WERI-Rb-1 (cell line): ENCODE data around the gene TMEM237.
A peak's percentile ranks its signal among the peaks of the same experiment; 100 is the strongest.

ENCODE experiments used
- DNase-seq: peaks from one replicate; pipeline ENCODE4 v3.0.0-alpha.2; 2020
- H3K27ac ChIP-seq: fragments of 250-450 bp; sonication (Bioruptor Pico); 2 replicates; pipeline ENCODE4 v1.5.1; 2020; ENCODE audit warnings: mild to moderate bottlenecking, moderate library complexity
- H3K27me3 ChIP-seq: fragments of 250-450 bp; sonication (Bioruptor Pico); 2 replicates; pipeline ENCODE4 v1.5.1; 2021; ENCODE audit warnings: mild to moderate bottlenecking, low read depth, moderate library complexity; ENCODE audit not compliant: insufficient read depth, severe bottlenecking
- H3K36me3 ChIP-seq: fragments of 250-450 bp; sonication (Bioruptor Pico); 2 replicates; pipeline ENCODE4 v1.5.1; 2020; ENCODE audit warnings: mild to moderate bottlenecking, moderate library complexity
- H3K4me3 ChIP-seq: 2 replicates; pipeline ENCODE4 v1.5.1; 2011; ENCODE audit warnings: low read depth, mild to moderate bottlenecking, control low read depth, low read length
- H3K9me3 ChIP-seq: fragments of 250-450 bp; sonication (Bioruptor Pico); 2 replicates; pipeline ENCODE4 v1.5.1; 2021; ENCODE audit warnings: mild to moderate bottlenecking, moderate library complexity; ENCODE audit not compliant: severe bottlenecking
- CTCF ChIP-seq: IDR thresholded peaks from 2 replicates; pipeline ENCODE4 v1.5.1; 2011; ENCODE audit warnings: low read depth, mild to moderate bottlenecking, control low read depth, inconsistent platforms, low read length

Gene TMEM237

DNA sequence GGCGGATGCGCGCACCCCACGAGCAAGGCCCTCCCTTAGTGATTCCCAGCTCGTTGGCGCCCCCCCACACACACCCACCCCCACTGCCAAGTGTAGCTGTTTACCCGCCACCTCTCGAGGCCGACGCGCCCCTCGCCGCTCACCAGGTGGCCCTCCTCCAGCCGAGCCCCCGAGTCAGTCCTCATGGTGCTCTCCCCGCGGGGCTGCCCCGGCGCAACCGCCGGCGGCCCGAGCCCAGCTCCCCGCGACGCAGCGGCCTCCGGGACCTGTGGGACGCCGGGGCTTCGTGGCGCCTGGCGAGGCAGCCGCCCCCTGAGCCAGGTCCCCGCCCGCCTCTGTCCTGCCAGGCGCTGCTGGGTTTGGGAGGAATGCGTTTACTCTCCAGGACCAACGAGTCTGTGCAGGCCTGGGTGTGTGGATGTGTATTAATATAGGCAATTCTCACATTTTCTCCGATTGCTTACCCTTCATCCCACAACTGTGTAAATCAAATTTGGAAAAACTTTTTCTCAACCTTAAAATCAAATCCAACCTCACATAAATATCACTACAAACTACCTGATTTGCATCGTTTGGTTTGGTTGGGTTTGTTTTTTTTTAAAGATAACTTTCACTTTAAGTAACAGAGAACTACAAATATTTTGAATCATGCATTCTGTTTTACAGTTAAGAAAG, at the start of gene TMEM237:
TMEM237 (minus strand) TSS at position 288 of the 675 bp plus-strand sequence; CDS start at position 185, 103 bp downstream.
- no peak for TF ChIP-seq CTCF
- peak; percentile 65 for DNase-seq
- Histone ChIP-seq H3K27ac (peak within 1 kb of the TSS; percentile 89), H3K27me3 (no peaks in the 10 kb centered on the region), H3K36me3 (peaks cover 15% of the 10 kb centered on the region), H3K4me3 (peak within 1 kb of the TSS; percentile 99), H3K9me3 (no peaks in the 10 kb centered on the region)

GRCh38 chr2:201685156-201685555, 41.9 kb upstream of the TMEM237 start:
- no peaks in the 10 kb centered on the region for H3K27me3 ChIP-seq
- H3K4me3 ChIP-seq, result no peak overlapping the region
- H3K9me3 ChIP-seq, result no peaks in the 10 kb centered on the region
- TF ChIP-seq CTCF, result no peak
- H3K36me3 ChIP-seq, result no peaks in the 10 kb centered on the region
- DNase-seq, result no peak
- H3K27ac ChIP-seq, result no peak overlapping the region

DNA sequence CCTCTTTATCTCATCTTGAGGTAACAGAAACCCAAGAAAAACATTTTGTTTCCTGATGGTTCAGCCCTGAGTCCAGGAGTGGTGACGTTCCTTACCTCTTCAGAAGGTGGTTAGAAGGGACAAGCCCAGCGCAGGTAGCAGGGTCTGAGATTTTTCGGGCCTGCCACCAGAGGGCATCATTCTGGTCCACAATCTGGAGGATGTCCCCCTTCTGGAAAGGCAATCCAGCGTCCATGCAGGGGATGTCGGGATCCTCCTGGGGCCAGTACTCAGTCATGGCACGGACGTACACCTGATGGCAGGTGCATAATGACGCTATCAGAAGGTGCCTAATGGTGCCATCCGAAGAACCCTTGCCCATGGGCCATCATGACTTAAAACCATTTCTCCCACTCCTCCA, 37.4 kb upstream of the TMEM237 start:
- peak; percentile 69 for TF ChIP-seq CTCF
- H3K27me3 ChIP-seq, result no peaks in the 10 kb centered on the region

DNA sequence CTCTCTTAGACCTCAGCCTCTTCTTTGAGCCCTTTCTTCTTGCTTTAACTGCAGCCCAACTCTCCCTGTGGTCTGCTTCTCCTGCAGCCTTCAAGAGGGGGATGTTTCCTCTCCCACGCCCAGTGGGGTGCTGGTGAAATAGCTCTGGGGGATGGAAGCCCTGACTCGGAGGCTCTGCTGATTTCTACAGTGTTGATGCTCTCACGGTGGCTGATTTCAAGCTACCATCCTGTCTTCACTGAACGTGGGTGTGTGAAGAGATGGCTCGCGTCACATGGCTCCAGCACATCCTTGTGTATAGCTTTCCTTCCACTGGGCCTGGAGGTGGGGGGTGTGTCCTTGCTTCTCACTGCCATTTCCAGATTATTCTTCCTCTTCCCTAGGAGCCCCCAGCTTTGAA, 35.1 kb upstream of the TMEM237 start:
- no peaks in the 10 kb centered on the region for H3K27me3 ChIP-seq
- DNase-seq, result no peak
- no peak overlapping the region for H3K27ac ChIP-seq
- H3K4me3 ChIP-seq, result no peak overlapping the region
- H3K36me3 ChIP-seq, result no peaks in the 10 kb centered on the region
- H3K9me3 ChIP-seq, result no peaks in the 10 kb centered on the region
- no peak for TF ChIP-seq CTCF

More for the DNA sequence above, 37.4 kb upstream of the TMEM237 start:
- H3K36me3 ChIP-seq, result no peaks in the 10 kb centered on the region
- DNase-seq, result peak; percentile 61
- no peak overlapping the region for H3K27ac ChIP-seq
- H3K4me3 ChIP-seq, result no peak overlapping the region
- no peaks in the 10 kb centered on the region for H3K9me3 ChIP-seq

- TF ChIP-seq CTCF, result no peak
- Histone ChIP-seq H3K27ac (no peak overlapping the region), H3K36me3 (no peaks in the 10 kb centered on the region), H3K4me3 (no peak overlapping the region), H3K9me3 (peaks cover 2% of the 10 kb centered on the region), H3K27me3 (no peaks in the 10 kb centered on the region)
- no peak for DNase-seq
Measured at GRCh38 chr2:201675454-201675853, 32.2 kb upstream of the TMEM237 start.

GRCh38 chr2:201674794-201675193, 31.5 kb upstream of the TMEM237 start:
- H3K36me3 ChIP-seq, result no peaks in the 10 kb centered on the region
- H3K9me3 ChIP-seq, result peaks cover 2% of the 10 kb centered on the region
- H3K27ac ChIP-seq, result no peak overlapping the region
- H3K27me3 ChIP-seq, result no peaks in the 10 kb centered on the region
- TF ChIP-seq CTCF, result no peak
- DNase-seq, result no peak
- H3K4me3 ChIP-seq, result no peak overlapping the region
